Prostate gland (tissue), 2 donors: ENCODE data around the gene STX11.

Experiments
- POLR2AphosphoS5 ChIP-seq: sonication (generic); formaldehyde crosslinking; IDR thresholded peaks from one replicate; pipeline ENCODE4 v1.6.1; 2017; ENCODE audit warnings: antibody characterized with exemption
- TF ChIP-seq, protein P1 (sequence below), 4 experiments: fragments of 200-600 bp in 2 of 4; fragments of 450-650 bp in 2 of 4; sonication (generic) in 2 of 4; IDR thresholded peaks; 1 replicate in 3 of 4; 2 replicates in 1 of 4; pipeline ENCODE4 v1.5.1; 2016 to 2019; ENCODE audit warnings: antibody characterized with exemption in 4 of 4, mild to moderate bottlenecking in 2 of 4, moderate library complexity in 2 of 4

DNA sequence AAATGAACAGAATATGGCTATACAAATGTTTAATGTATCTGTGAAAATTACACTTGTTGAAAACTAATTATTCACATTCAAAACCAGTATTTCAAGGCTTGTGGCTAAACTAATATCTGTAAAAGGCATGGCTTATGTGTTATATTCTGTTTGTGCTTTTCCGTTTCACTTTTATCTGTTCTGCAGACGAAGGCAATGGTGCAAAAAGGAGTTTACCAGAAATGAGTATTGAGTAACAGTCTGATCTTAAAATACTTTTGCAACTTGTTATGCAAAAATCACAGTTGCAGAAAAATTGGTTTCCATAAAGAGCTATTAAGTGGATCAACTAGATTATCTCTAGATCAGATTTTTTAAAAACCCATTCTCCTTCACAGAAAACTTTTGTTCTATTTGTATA is 9.4 kb upstream of the STX11 start:
- TF ChIP-seq, protein P1, sequence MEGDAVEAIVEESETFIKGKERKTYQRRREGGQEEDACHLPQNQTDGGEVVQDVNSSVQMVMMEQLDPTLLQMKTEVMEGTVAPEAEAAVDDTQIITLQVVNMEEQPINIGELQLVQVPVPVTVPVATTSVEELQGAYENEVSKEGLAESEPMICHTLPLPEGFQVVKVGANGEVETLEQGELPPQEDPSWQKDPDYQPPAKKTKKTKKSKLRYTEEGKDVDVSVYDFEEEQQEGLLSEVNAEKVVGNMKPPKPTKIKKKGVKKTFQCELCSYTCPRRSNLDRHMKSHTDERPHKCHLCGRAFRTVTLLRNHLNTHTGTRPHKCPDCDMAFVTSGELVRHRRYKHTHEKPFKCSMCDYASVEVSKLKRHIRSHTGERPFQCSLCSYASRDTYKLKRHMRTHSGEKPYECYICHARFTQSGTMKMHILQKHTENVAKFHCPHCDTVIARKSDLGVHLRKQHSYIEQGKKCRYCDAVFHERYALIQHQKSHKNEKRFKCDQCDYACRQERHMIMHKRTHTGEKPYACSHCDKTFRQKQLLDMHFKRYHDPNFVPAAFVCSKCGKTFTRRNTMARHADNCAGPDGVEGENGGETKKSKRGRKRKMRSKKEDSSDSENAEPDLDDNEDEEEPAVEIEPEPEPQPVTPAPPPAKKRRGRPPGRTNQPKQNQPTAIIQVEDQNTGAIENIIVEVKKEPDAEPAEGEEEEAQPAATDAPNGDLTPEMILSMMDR (IDR thresholded peaks at IDR 0.05): no peak
- TF ChIP-seq POLR2AphosphoS5: no peak
